ENCODE measurements around the gene ARL16.

ARL16 gene

GRCh38 chr17:81644976-81645952, 38.3 kb downstream of the ARL16 start:
- TF ChIP-seq TCF12 (IDR thresholded peaks at IDR 0.05; ENCODE audit: low read depth) (no peak), EP300 (IDR thresholded peaks at IDR 0.05; ENCODE audit: borderline replicate concordance) (no peak), EGR1 (IDR thresholded peaks at IDR 0.05) (no peak), NFIC (IDR thresholded peaks at IDR 0.05) (no peak)

DNA sequence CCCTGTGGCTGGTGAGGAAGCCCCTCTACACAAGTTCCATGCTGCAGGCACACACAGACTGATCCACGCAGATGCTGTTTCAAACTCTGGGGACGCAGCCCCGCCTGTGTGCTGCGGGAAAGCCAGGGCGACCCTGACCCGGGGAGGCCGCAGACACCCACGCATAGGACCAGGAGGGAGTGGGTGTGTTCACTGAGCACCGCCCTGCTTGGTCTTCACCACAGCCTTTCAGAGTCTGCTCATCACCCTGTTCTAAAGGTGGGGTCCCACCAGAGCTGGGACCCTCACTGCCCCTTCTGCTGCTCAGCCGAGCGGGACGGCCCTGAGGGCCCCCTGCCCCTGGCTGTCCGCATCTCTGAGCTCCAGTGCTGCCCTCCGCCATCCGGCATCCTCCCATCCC, 39.1 kb downstream of the ARL16 start:
- no peak for TF ChIP-seq REST (IDR thresholded peaks at IDR 0.05; ENCODE audit: low read depth)
- TF ChIP-seq TEAD4 (IDR thresholded peaks at IDR 0.05) = no peak
- TF ChIP-seq TAF1 (IDR thresholded peaks at IDR 0.05; ENCODE audit: low read depth) = no peak
- no peak for TF ChIP-seq ZBTB7A (IDR thresholded peaks at IDR 0.05; ENCODE audit: low read depth)
- no peak for TF ChIP-seq TCF12 (IDR thresholded peaks at IDR 0.05; ENCODE audit: low read depth)
- no peak for TF ChIP-seq EGR1 (IDR thresholded peaks at IDR 0.05)
- TF ChIP-seq EP300 (IDR thresholded peaks at IDR 0.05; ENCODE audit: borderline replicate concordance) = no peak
- no peak for TF ChIP-seq CREB1 (IDR thresholded peaks at IDR 0.05; ENCODE audit: low read depth)
- TF ChIP-seq NFIC (IDR thresholded peaks at IDR 0.05) = no peak
- no peak for TF ChIP-seq CEBPB (IDR thresholded peaks at IDR 0.05)
- TF ChIP-seq MAX (IDR thresholded peaks at IDR 0.05) = no peak
- TF ChIP-seq FOXM1 (IDR thresholded peaks at IDR 0.05; ENCODE audit: borderline replicate concordance, low read depth) = no peak
- no peak for TF ChIP-seq YY1 (IDR thresholded peaks at IDR 0.05; ENCODE audit: low read depth)
- TF ChIP-seq RAD21 (IDR thresholded peaks at IDR 0.05; ENCODE audit: low read depth) = no peak
- TF ChIP-seq, protein P1, sequence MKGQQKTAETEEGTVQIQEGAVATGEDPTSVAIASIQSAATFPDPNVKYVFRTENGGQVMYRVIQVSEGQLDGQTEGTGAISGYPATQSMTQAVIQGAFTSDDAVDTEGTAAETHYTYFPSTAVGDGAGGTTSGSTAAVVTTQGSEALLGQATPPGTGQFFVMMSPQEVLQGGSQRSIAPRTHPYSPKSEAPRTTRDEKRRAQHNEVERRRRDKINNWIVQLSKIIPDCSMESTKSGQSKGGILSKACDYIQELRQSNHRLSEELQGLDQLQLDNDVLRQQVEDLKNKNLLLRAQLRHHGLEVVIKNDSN (IDR thresholded peaks at IDR 0.05) = no peak

DNA sequence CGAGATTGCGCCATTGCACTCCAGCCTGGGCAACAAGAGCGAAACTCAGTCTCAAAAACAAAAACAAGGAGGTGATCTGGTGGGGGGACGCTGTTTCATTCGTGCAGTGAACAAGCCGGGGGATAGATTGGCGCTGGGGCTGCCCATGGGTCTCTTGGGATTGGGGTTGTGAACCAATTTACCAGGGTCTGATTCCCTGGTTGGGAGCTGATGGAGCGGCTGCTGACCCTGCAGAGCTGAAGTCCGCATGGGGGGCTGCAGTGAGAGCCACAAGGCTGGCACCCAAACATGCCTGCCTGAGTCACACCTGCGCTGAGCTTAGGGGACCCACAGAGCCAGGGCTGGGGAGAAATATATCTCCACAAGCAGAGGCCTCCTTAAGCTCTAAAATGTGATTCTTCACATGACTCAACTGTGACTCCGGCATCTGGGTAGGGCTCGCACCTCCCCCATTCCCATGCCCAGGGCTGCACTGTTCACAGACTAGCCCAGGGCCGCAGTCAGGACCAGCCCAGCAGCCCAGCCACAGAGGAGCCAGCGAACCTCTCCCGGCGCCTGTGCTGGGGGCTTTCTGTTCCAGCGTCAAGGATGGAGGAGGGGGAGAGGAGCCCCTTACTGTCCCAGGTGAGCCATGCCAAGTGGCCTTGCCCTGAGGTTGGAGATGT, 41.6 kb downstream of the ARL16 start:
- TF ChIP-seq TEAD4 (IDR thresholded peaks at IDR 0.05) = no peak
- no peak for TF ChIP-seq NFIC (IDR thresholded peaks at IDR 0.05)
- no peak for TF ChIP-seq CREB1 (IDR thresholded peaks at IDR 0.05; ENCODE audit: low read depth)
- no peak for TF ChIP-seq REST (IDR thresholded peaks at IDR 0.05; ENCODE audit: low read depth)
- TF ChIP-seq YY1 (IDR thresholded peaks at IDR 0.05; ENCODE audit: low read depth) = no peak
- no peak for TF ChIP-seq CEBPB (IDR thresholded peaks at IDR 0.05)
- TF ChIP-seq, protein P1 (IDR thresholded peaks at IDR 0.05) = no peak
- TF ChIP-seq ZBTB7A (IDR thresholded peaks at IDR 0.05; ENCODE audit: low read depth) = no peak
- TF ChIP-seq RAD21 (IDR thresholded peaks at IDR 0.05; ENCODE audit: low read depth) = no peak
- TF ChIP-seq TAF1 (IDR thresholded peaks at IDR 0.05; ENCODE audit: low read depth) = no peak
- TF ChIP-seq MAX (IDR thresholded peaks at IDR 0.05) = no peak
- TF ChIP-seq TCF12 (IDR thresholded peaks at IDR 0.05; ENCODE audit: low read depth) = no peak

GRCh38 chr17:81640011-81640410, 43.6 kb downstream of the ARL16 start:
- no peak for TF ChIP-seq CEBPB (IDR thresholded peaks at IDR 0.05)
- TF ChIP-seq RAD21 (IDR thresholded peaks at IDR 0.05; ENCODE audit: low read depth) = no peak
- no peak for TF ChIP-seq EP300 (IDR thresholded peaks at IDR 0.05; ENCODE audit: borderline replicate concordance)
- TF ChIP-seq TCF12 (IDR thresholded peaks at IDR 0.05; ENCODE audit: low read depth) = no peak
- TF ChIP-seq TAF1 (IDR thresholded peaks at IDR 0.05; ENCODE audit: low read depth) = no peak

- TF ChIP-seq YY1 (IDR thresholded peaks at IDR 0.05; ENCODE audit: low read depth) (no peak), RAD21 (IDR thresholded peaks at IDR 0.05; ENCODE audit: low read depth) (no peak), TEAD4 (IDR thresholded peaks at IDR 0.05) (no peak), CEBPB (IDR thresholded peaks at IDR 0.05) (no peak), TCF12 (IDR thresholded peaks at IDR 0.05; ENCODE audit: low read depth) (no peak)
Observed at GRCh38 chr17:81638683-81639082, 44.9 kb downstream of the ARL16 start.
